Measurements from ENCODE around the gene TWF1. TPM values are rescaled to one million over a fixed set of nuclear protein-coding genes. Genes with fewer than 3 reads are reported as not detected.

The TWF1 gene
- total and polyA plus RNA-seq, 2 of the 4 experiments (the other 2 are of a cell fraction), result 67.0 to 141 TPM

- H2AK5ac ChIP-seq (ENCODE audit: low read depth, low read length), result no peak overlapping the region
- DNase-seq (no peak), ATAC-seq (ENCODE audit: low read depth) (no peak)
- no peak overlapping the region for H2BK15ac ChIP-seq (ENCODE audit: low read depth, low read length)
- dilution Hi-C loops (cut with HindIII; ENCODE audit: low sequenced_read_pairs, unreplicated experiment), result no loop called here
- no peak overlapping the region for H3K27ac ChIP-seq (ENCODE audit: insufficient read depth, low read length)
- no peak overlapping the region for H4K8ac ChIP-seq (ENCODE audit: low read depth in 2 of 2, low read length in 2 of 2)
- whole genome bisulfite sequencing, 2 experiments (ENCODE audit: extremely low coverage in 2 of 2, insufficient read length in 1 of 2), result no CpG with 5 or more reads among the region's 2 CpGs
- no TSS peak for BruUV-seq (replicated peaks)
- no peaks in the 10 kb centered on the region for H4K20me1 ChIP-seq (ENCODE audit: insufficient read depth, low read length)
- H3K36me3 ChIP-seq (ENCODE audit: control insufficient read depth, insufficient read depth, low read length), result no peaks in the 10 kb centered on the region
- H3K14ac ChIP-seq (replicated peaks; ENCODE audit: low read depth, low read length), result no peak overlapping the region
- H3K18ac ChIP-seq (ENCODE audit: low read depth, low read length), result no peak overlapping the region
- no peak overlapping the region for H3K4ac ChIP-seq (ENCODE audit: low read depth, low read length)
- no peak overlapping the region for H3K56ac ChIP-seq (ENCODE audit: extremely low read depth, insufficient read depth, low read length)
- H2BK120ac ChIP-seq (ENCODE audit: low read depth, low read length), result no peak overlapping the region
- no peak overlapping the region for H2BK5ac ChIP-seq (ENCODE audit: low read depth, low read length, poor library complexity, severe bottlenecking)
- H2AFZ ChIP-seq (replicated peaks; ENCODE audit: low read length, poor library complexity), result no peak overlapping the region
- no peak overlapping the region for H3K4me3 ChIP-seq (ENCODE audit: insufficient read depth, low read depth, low read length)
- in situ Hi-C loops (cut with MboI; ENCODE audit: low sequenced_read_pairs), result no loop called here
- no peaks in the 10 kb centered on the region for H3K9me3 ChIP-seq (ENCODE audit: control insufficient read depth, insufficient read depth, low read length)
- H3K4me1 ChIP-seq (ENCODE audit: control insufficient read depth, insufficient read depth, low read length), result no peaks in the 10 kb centered on the region
- ChIA-PET CTCF (no interaction called here), POLR2A (ENCODE audit: unreplicated experiment) (no interaction called here)
- TF ChIP-seq BHLHE40 (IDR thresholded peaks at IDR 0.05; ENCODE audit: low read depth, low read length) (no peak), POLR2A (IDR thresholded peaks at IDR 0.05; ENCODE audit: low read depth, low read length) (no peak), RCOR1 (IDR thresholded peaks at IDR 0.05; ENCODE audit: insufficient replicate concordance, low read length) (no peak), RAD21 (IDR thresholded peaks at IDR 0.05; ENCODE audit: low read length) (no peak), SMC3 (IDR thresholded peaks at IDR 0.05; ENCODE audit: low read depth, low read length) (no peak), MAFK (IDR thresholded peaks at IDR 0.05; ENCODE audit: low read depth, low read length) (no peak), ELK1 (IDR thresholded peaks at IDR 0.05; ENCODE audit: borderline replicate concordance, low read depth, low read length) (no peak)
- no peaks in the 10 kb centered on the region; the same call in none of the 2 replicates for H3K27me3 ChIP-seq (ENCODE audit: control insufficient read depth, insufficient read depth, low read length)
- no peak overlapping the region for H3K23ac ChIP-seq (ENCODE audit: low read depth, low read length)
- H4K5ac ChIP-seq (ENCODE audit: low read depth, low read length), result no peak overlapping the region
- no peak overlapping the region for H2AK9ac ChIP-seq (replicated peaks; ENCODE audit: low read depth, low read length, poor library complexity)
- H3K9me1 ChIP-seq (ENCODE audit: insufficient read depth, low read length), result no peaks in the 10 kb centered on the region; the same call in 1 of the 2 replicates
- H4K91ac ChIP-seq (ENCODE audit: insufficient read depth, low read depth, low read length), result no peak overlapping the region
- intact Hi-C loops (cut with micrococcal nuclease), result no loop called here
- H3K79me1 ChIP-seq (ENCODE audit: low read depth in 1 of 2, low read length in 2 of 2), result no peaks in the 10 kb centered on the region
- no peak overlapping the region for H2BK20ac ChIP-seq (ENCODE audit: low read depth, low read length)
- H3K4me2 ChIP-seq (ENCODE audit: low read depth, low read length), result no peak overlapping the region
- no peak overlapping the region for H3K9ac ChIP-seq (ENCODE audit: low read depth, low read length)
Measured at GRCh38 chr12:43812057-43812456, 5.9 kb upstream of the TWF1 start.
